HG03558 (cell line): ENCODE results near the gene OMP.

ENCODE experiments used
- ATAC-seq: cut with Tn5 transposase; IDR thresholded peaks from one replicate; pipeline ENCODE4 v1.9.1; 2021; ENCODE audit warnings: moderate number of reproducible peaks; ENCODE audit not compliant: unreplicated experiment; ENCODE audit errors: extremely low read depth

OMP gene

GRCh38 chr11:77135069-77135468, 32.4 kb downstream of the OMP start:
- no peak for ATAC-seq

- ATAC-seq: no peak
Measured at GRCh38 chr11:77136074-77136473, 33.4 kb downstream of the OMP start.

GRCh38 chr11:77136784-77137420, 34.3 kb downstream of the OMP start:
- ATAC-seq: no peak

GRCh38 chr11:77137421-77137820, 34.8 kb downstream of the OMP start:
- no peak for ATAC-seq

- no peak for ATAC-seq
Measured at GRCh38 chr11:77138106-77138649, 35.5 kb downstream of the OMP start.

- no peak for ATAC-seq
Measured at GRCh38 chr11:77139201-77139600, 36.6 kb downstream of the OMP start.

- no peak for ATAC-seq
Measured at GRCh38 chr11:77140231-77140851, 37.7 kb downstream of the OMP start.

GRCh38 chr11:77141034-77141433, 38.4 kb downstream of the OMP start:
- ATAC-seq: no peak

GRCh38 chr11:77141475-77141874, 38.8 kb downstream of the OMP start:
- ATAC-seq: no peak

- no peak for ATAC-seq
Measured at GRCh38 chr11:77142091-77142975, 39.7 kb downstream of the OMP start.

GRCh38 chr11:77143405-77144020, 40.9 kb downstream of the OMP start:
- no peak for ATAC-seq

- ATAC-seq: no peak
Measured at GRCh38 chr11:77144196-77144856, 41.7 kb downstream of the OMP start.

GRCh38 chr11:77144857-77145428, 42.3 kb downstream of the OMP start:
- no peak for ATAC-seq

- ATAC-seq: no peak
Measured at GRCh38 chr11:77146261-77147035, 43.8 kb downstream of the OMP start.

GRCh38 chr11:77147036-77147315, 44.3 kb downstream of the OMP start:
- no peak for ATAC-seq

- ATAC-seq: no peak
Measured at GRCh38 chr11:77147668-77148321, 45.2 kb downstream of the OMP start.

GRCh38 chr11:77148963-77149715, 46.5 kb downstream of the OMP start:
- ATAC-seq: no peak
